ENCODE measurements around the gene MCTP1.

The MCTP1 gene

GRCh38 chr5:94793113-94793815 is 491.6 kb downstream of the MCTP1 start:
- TF ChIP-seq CTCF (IDR thresholded peaks at IDR 0.05; ENCODE audit: extremely low read depth, missing control alignments) = no peak
- DNase-seq (ENCODE audit: low spot score) = peak; percentile 79

GRCh38 chr5:94791829-94792228 is 493.1 kb downstream of the MCTP1 start:
- no peak for TF ChIP-seq CTCF (IDR thresholded peaks at IDR 0.05; ENCODE audit: extremely low read depth, missing control alignments)
- no peak for DNase-seq (ENCODE audit: low spot score)

- TF ChIP-seq CTCF (IDR thresholded peaks at IDR 0.05; ENCODE audit: extremely low read depth, missing control alignments) = no peak
- no peak for DNase-seq (ENCODE audit: low spot score)
Measured at GRCh38 chr5:94788527-94788926, 496.4 kb downstream of the MCTP1 start.

- TF ChIP-seq CTCF (IDR thresholded peaks at IDR 0.05; ENCODE audit: extremely low read depth, missing control alignments) = no peak
- no peak for DNase-seq (ENCODE audit: low spot score)
Measured at GRCh38 chr5:94784536-94785505, 500.1 kb downstream of the MCTP1 start.

GRCh38 chr5:94782383-94782782 is 502.5 kb downstream of the MCTP1 start:
- TF ChIP-seq CTCF (IDR thresholded peaks at IDR 0.05; ENCODE audit: extremely low read depth, missing control alignments) = no peak
- DNase-seq (ENCODE audit: low spot score) = no peak

- TF ChIP-seq CTCF (IDR thresholded peaks at IDR 0.05; ENCODE audit: extremely low read depth, missing control alignments) = no peak
- no peak for DNase-seq (ENCODE audit: low spot score)
Measured at GRCh38 chr5:94779684-94780083, 505.2 kb downstream of the MCTP1 start.

GRCh38 chr5:94778732-94779131 is 506.2 kb downstream of the MCTP1 start:
- DNase-seq (ENCODE audit: low spot score) = no peak
- TF ChIP-seq CTCF (IDR thresholded peaks at IDR 0.05; ENCODE audit: extremely low read depth, missing control alignments) = no peak

Measured in GM20000 (cell line).